H1 (cell line): ENCODE data around the gene LRP1. TPM values are rescaled to one million over a fixed set of nuclear protein-coding genes. Genes with fewer than 3 reads are reported as not detected.

Experiments
- JUND ChIP-seq: IDR thresholded peaks from 2 replicates; pipeline ENCODE4 v1.6.1; 2011; ENCODE audit warnings: mild to moderate bottlenecking, improper control_type of control experiment, low read length
- MAFK ChIP-seq: IDR thresholded peaks from 2 replicates; pipeline ENCODE4 v1.6.1; 2012; ENCODE audit warnings: low read depth, mild to moderate bottlenecking, improper control_type of control experiment, low read length
- POU5F1 ChIP-seq: IDR thresholded peaks from 2 replicates; pipeline ENCODE4 v1.6.1; 2011; ENCODE audit warnings: low read depth, mild to moderate bottlenecking, low read length, moderate library complexity
- SAP30 ChIP-seq: fragments of 300-600 bp; sonication (generic); IDR thresholded peaks from 2 replicates; pipeline ENCODE4 v1.7.1; 2012; ENCODE audit warnings: low read length, moderate library complexity, mild to moderate bottlenecking, inconsistent platforms; ENCODE audit not compliant: insufficient read depth, insufficient replicate concordance
- SRF ChIP-seq: IDR thresholded peaks from 2 replicates; pipeline ENCODE4 v1.6.1; 2011; ENCODE audit warnings: mild to moderate bottlenecking, low read depth, low read length, moderate library complexity
- polyA plus RNA-seq, 7 experiments: library from polyadenylated mRNA; depleted of rRNA in 3 of 7; stranded (reverse) in 5 of 7; unstranded in 2 of 7; fragments of >200 nt in 5 of 7; fragments of 200-250 nt in 2 of 7; gene quantifications; 1 replicate in 5 of 7; 2 replicates in 1 of 7; 4 replicates in 1 of 7; pipeline versions ENCODE4 v1.2.1 to v1.2.3, GENCODE V29; 2011 to 2013; ENCODE audit warnings: missing spikeins in 2 of 7, mixed read lengths in 2 of 7
- total RNA-seq: library from RNA; stranded (reverse); fragmentation: NEBNext Ultra II Directional; extraction: Animal tissue kit (Norgen Biotek cat#: 25700); gene quantifications from 2 replicates; pipeline ENCODE4 v1.2.1, GENCODE V29; 2021
- TF ChIP-seq, protein P1 (sequence below): IDR thresholded peaks from 2 replicates; pipeline ENCODE4 v1.6.1; 2012; ENCODE audit warnings: inconsistent platforms
- TF ChIP-seq, protein P2 (sequence below): IDR thresholded peaks from 2 replicates; pipeline ENCODE4 v1.6.1; 2011; ENCODE audit warnings: low read length, improper control_type of control experiment

The LRP1 gene
- total and polyA plus RNA-seq, 2 of the 8 experiments (the other 6 are each of a cell fraction or from before 2014, with no cell fraction given) = 35.3 to 92.5 TPM

DNA sequence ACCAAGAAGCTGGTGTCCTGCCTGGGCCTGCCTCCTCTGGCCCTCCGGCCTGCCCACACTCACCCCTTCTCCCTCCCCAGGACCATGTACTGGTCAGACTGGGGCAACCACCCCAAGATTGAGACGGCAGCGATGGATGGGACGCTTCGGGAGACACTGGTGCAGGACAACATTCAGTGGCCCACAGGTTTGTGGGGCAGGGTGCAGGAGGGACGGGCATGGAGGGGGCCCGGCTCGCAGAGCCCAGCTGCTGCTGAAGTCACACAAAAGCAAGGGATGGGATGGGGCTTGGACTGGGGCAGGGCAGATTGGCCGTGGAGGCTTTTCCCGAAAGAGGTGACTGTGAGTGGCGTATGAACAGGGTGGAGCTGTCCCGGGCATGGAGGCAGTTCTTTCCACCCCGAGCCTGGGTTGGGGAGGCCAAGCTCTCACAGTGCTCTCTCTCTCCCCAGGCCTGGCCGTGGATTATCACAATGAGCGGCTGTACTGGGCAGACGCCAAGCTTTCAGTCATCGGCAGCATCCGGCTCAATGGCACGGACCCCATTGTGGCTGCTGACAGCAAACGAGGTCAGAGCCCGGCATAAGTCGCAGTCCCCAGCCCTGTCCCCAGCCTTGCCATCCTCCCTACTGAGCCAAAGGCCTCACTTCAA, 80.5 kb downstream of the LRP1 start (continued):
- TF ChIP-seq, protein P1, sequence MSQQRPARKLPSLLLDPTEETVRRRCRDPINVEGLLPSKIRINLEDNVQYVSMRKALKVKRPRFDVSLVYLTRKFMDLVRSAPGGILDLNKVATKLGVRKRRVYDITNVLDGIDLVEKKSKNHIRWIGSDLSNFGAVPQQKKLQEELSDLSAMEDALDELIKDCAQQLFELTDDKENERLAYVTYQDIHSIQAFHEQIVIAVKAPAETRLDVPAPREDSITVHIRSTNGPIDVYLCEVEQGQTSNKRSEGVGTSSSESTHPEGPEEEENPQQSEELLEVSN = no peak
- TF ChIP-seq SAP30 (no peak), MAFK (no peak), POU5F1 (no peak), SRF (no peak), JUND (no peak)
- TF ChIP-seq, protein P2, sequence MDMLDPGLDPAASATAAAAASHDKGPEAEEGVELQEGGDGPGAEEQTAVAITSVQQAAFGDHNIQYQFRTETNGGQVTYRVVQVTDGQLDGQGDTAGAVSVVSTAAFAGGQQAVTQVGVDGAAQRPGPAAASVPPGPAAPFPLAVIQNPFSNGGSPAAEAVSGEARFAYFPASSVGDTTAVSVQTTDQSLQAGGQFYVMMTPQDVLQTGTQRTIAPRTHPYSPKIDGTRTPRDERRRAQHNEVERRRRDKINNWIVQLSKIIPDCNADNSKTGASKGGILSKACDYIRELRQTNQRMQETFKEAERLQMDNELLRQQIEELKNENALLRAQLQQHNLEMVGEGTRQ = no peak
